ENCODE measurements around the gene CTSE. TPM values are rescaled to one million over a fixed set of nuclear protein-coding genes. Genes with fewer than 3 reads are reported as not detected.
"Not testable (repeated sequence)": the region's sequence is repeated elsewhere in the genome, so short reads cannot be mapped to it uniquely, and the experiment has no call there.

The CTSE gene
- total RNA-seq, result not detected

DNA sequence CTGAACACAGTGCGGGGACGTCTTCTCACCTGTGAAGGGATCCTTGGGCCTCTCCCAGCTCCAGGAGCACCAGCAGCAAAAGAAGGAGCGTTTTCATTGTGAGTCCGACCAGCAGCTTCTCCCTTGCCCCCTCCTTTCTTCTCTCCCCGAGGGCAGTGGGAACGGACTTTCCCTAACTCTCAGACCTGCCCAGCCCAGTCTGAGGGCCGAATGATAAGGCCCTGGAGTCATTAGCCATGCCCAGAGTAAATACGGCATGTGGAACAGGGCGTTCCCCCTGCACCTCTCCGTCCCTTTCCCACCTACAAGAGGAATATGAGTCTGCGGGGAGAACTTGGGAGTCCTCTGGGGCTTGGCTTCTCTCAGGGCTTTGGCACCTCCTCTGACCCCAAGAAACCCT is at the start of gene CTSE:
CTSE (minus strand) TSS at position 201 of the 400 bp plus-strand sequence; CDS start at position 97, 104 bp downstream.
- ChIA-PET POLR2A (no interaction called here), CTCF (no interaction called here)

DNA sequence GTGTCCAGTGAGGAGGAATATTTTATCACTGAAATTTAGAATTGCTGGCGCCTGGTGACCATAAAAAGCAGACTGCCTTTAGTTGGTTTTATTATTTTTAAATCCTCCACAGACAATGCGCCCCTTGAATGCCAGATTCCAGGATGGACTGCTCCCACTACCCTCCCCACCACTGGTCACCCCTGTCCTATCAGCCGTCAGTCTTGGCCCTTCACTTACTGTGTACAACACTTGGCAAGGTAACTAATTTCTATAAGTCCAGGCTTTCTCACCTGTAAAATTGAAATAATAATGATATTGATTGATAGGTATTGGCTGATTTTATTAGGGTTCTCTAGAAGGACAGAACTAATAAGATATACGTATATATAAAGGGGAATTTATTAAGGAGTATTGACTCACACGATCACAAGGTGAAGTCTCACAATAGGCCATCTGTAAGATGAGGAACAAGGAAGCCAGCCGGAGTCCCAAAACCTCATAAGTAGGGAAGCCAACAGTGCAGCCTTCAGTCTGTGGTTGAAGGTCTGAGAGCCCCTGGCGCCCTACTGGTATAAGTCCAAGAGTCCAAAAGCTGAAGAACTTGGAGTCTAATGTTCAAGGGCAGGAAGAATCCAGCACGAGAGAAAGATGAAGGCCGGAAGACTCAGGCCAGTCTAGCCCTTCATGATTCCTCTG is 47.1 kb upstream of the CTSE start:
- ChIA-PET CTCF (no interaction called here), POLR2A (no interaction called here)

DNA sequence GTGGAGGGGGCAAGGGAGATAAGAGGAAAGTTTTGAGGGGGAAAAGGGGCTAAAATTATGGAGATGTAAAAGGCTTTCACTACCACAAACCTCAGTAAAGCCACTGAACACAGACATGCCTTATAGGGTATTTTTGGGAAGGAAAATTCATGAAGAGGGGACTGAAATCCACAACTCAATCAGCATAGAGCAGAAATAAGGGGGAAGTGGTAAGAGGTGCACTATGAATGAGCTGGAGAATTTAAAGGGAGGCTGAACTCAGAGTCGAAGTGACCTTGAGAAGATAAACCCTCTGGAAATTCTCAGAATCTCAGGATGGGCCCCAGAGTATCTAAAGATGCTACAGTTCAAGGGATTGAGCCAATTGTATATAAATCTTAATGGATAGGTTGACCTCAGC is 44.6 kb upstream of the CTSE start:
- ChIA-PET POLR2A (no interaction called here), CTCF (no interaction called here)

DNA sequence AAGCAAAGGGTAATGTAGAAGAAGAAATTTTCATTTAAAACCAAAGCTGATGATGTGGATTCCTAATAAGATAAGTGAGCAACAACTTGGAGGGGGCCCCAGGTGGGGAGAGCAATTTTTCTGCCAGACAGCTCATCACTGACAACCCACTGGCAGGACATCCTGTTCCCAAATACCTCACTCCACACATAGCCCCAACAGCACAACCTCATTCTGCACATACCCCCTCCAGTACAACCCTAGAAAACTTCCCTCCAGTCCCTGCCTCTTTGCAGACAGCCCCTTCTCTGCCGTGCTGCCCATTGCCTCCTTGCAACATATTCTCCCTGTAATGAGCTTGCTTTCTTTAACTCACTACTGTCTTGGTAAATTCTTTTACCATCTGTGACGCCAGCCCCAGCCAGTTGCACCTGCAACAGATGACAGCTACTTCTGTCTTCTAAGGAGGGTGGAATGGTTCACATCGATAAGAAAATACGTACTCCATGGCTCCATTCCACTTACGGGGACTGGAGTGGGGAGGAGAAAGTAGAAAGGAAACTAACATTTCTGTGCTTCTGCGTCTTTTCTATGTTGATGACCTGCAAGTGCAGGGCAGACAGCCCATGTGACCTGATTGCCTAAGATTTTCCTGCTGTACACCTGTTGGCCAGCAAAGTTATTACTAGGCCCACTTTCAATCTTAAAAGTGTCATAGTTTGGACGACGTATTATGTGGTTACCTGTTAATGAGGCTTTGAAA is 44.0 kb upstream of the CTSE start:
- CTCF ChIA-PET, result no interaction called here
- POLR2A ChIA-PET, result no interaction called here

DNA sequence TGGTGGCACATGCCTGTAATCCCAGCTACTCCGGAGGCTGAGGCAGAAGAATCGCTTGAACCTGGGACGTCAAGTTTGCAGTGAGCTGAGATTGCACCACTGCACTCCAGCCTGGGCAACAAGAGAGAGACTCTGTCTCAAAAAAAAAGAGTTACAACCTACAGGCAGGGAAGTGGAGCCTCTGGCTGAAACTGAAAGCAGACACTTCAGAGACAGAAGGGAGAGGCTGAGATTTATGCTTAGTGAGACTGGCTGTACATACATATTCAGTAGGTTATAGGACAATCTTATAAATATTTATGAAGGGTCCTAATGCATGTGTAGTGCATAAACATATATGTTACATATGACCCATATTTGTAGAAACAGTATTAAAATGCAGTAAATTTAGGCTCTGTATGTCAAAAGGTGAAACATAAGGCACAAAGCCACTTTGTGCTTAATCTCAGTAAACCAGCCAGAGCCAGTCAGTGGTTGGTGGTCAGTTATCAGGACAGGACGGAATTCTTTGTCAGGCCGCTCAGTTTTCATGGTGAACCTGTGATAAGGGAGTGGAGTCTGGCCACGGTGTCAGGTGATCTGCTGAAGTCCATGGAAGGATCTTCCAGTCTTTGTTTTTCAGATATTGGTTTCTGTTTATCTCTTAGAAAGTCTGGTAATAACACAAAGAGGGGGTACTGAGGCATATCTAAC is 42.9 kb upstream of the CTSE start:
- ChIA-PET POLR2A (no interaction called here), CTCF (no interaction called here)

DNA sequence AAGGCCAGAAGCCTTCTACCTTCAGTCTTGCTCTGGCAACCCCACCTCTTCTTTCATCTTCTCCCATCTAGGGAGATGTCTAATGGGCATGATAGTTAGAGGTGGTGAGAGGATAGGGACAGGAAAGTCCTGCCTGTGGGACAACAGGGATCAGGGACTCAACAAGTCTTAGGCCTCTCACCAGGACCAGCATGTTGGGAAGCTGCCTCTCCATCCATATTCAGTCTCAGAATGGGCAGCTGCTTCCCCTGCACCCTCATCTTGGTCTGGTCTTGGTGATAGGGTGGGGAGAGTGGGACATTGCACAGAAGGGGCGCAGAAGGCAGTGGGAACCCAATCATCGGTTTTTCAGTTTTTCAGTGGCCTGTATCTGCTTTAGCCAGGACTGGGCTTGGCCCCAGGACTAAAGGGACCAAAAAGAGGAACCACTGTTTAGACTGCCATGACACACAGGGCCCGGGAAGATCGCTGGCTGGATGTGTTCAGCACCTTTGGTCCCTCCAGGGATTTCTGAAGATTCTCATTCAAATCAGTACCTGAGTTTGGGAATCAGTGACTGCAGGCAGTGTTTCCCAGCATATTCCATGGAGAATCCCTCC is 42.0 kb upstream of the CTSE start:
- POLR2A ChIA-PET, result no interaction called here
- CTCF ChIA-PET, result no interaction called here

DNA sequence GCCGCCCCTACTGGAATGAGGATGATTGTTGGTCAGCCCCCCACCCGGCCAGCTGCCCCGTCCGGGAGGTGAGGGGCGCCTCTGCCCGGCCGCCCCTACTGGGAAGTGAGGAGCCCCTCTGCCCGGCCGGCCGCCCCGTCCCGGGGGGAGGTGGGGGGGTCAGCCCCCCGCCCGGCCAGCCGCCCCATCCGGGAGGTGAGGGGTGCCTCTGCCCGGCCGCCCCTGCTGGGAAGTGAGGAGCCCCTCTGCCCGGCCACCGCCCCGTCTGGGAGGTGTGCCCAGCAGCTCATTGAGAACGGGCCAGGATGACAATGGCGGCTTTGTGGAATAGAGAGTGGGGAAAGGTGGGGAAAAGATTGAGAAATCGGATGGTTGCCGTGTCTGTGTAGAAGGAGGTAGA is 40.8 kb upstream of the CTSE start:
- POLR2A ChIA-PET, CTCF ChIA-PET: not testable (repeated sequence)

DNA sequence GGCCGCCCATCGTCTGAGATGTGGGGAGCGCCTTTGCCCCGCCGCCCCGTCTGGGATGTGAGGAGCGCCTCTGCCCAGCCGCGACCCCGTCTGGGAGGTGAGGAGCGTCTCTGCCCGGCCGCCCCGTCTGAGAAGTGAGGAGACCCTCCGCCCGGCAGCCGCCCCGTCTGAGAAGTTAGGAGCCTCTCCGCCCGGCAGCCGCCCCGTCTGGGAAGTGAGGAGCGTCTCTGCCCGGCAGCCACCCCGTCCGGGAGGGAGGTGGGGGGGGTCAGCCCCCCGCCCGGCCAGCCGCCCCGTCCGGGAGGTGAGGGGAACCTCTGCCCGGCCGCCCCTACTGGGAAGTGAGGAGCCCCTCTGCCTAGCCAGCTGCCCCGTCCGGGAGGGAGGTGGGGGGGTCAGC is 40.3 kb upstream of the CTSE start:
- CTCF ChIA-PET, POLR2A ChIA-PET: not testable (repeated sequence)

DNA sequence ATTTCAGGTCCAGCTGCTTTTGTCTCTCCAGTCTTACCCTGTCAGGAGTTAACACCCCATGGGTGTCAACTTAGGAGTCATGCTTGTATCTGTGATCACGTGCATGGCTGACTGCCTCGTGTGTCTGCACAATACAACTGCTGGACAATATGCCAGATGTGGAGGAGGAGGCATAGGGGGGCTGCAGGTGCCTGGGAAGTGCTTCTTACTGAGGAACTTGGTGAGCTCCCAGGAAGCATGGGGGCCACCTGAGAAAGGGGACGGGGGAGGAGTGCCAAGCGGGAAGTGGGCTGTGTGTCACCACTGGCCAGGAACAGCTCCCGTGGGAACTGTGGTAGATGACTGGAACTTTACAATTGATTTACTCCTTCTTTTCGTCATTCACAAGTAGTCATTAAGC is 38.8 kb upstream of the CTSE start:
- CTCF ChIA-PET, result no interaction called here
- POLR2A ChIA-PET, result no interaction called here

DNA sequence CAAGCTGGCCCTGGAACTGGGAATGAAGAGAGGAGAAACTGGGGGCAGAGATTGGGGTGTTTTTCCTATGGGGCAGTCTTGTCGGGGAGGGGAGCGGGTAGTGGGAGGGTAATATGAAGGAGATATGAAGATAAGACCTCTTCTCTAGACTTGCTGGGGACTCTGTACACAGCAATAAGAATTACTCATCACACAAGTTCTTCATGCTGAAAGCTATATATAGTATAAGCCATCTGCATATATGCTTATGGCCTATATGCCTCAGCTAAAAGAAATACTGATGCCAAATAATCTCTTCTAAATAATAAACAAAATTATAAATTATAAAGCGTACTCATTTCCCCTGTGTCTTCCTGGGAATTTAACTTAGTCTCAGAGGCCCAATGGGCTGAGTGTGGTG is 37.1 kb upstream of the CTSE start:
- ChIA-PET CTCF (no interaction called here), POLR2A (no interaction called here)

DNA sequence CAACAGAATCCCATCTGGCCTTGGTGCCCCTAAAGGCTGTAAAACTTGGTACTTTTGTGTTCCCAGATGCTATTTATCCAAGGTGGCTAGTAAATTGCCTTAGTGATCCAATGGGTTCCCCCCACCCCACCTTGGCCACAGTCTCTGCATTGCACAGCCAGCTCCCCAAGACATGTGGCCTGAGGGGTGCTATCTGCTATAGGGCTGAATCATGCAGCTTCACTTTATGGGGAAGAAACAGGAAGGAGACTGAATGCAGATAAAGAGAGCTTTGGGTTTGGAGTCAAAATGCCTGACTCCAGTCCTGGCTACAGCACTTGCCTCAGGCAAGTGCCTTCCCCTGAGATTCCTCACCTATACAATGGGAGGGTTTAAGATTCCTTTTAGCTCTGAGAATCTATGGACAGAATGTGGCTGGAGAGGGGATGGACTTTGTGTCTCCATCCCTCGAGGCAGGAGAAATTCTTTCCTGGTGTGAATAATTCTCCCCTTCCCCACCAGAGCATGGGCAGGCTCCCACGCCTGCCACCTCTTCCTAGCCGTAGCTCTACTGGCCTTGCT is 35.7 kb upstream of the CTSE start:
- POLR2A ChIA-PET, result no interaction called here

DNA sequence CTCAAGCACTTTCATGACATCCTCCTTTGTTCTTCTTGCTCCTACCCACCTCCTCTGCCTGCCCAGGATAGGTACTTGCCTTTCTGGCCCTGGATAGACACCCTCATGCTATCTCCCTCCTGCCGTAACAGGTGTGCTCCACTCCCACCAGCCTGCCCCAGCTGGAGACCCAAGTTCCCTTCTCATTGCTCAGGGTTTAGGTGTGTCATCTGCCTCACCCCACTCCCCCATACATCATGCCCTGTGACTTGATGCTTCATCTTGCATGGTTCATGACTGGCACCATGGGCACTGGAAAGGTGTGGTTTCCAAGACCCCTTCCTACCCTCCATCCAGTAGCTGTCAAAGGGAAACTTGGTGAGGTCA is 35.2 kb upstream of the CTSE start:
- ChIA-PET CTCF (no interaction called here), POLR2A (no interaction called here)

More for the DNA sequence above, 35.7 kb upstream of the CTSE start:
- CTCF ChIA-PET, result interaction anchor here (1.1 kb wide), 1 partner anchor 47 kb away, joined by 3 read pairs; no protein-coding TSS in a partner anchor

DNA sequence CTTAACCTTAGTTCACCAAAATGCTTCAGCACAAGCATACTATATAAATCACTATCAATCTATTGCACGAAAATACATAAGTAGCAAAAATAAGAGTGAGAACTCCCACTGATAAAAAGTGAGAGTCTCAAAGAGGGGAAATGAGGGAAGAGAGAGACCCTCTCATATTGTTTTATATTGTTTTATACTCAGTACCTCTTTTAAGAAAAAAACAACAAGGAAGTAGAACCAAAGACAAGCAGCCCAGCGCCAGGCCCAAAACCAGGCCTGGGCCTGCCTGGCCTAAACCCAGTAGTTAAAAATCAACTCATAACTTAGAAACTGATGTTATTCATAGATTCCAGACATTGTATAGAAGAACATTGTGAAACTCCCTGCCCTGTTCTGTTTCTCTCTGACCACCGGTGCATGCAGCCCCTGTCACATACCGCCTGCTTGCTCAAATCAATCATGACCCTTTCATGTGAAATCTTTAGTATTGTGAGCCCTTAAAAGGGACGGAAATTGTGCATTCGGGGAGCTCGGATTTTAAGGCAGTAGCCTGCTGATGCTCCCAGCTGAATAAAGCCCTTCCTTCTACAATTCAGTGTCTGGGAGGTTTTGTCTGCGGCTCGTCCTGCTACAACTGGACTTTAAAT is 34.7 kb upstream of the CTSE start:
- CTCF ChIA-PET, POLR2A ChIA-PET: not testable (repeated sequence)

DNA sequence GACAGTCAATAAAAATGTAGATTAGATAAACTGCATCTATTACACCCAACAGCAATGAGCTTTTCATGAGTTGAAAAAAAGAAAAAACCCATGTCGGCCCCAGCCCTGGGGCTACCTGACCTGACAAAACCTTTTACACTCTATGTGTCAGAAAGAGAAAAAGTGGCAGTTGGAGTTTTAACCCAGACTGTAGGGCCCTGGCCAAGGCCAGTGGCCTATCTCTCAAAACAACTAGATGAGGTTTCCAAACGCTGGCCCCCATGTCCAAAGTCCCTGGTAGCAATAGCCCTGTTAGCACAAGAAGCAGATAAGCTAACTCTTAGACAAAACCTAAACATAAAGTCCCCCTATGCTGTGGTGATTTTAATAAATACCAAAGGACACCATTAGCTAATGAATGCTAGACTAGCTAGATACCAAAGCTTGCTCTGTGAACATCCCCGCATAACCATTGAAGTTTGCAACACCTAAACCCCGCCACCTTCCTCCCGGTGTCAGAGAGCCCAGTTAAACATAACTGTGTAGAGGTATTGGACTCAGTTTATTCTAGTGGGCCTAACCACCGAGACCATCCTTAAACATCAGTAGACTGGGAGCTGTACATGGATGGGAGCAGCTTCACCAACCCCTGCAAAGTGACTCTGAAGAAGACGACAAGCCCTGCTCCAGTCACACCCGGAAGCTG is 32.1 kb upstream of the CTSE start:
- CTCF ChIA-PET, result interaction anchor here (1.1 kb wide), 1 partner anchor 26 kb away, joined by 3 read pairs; no protein-coding TSS in a partner anchor

DNA sequence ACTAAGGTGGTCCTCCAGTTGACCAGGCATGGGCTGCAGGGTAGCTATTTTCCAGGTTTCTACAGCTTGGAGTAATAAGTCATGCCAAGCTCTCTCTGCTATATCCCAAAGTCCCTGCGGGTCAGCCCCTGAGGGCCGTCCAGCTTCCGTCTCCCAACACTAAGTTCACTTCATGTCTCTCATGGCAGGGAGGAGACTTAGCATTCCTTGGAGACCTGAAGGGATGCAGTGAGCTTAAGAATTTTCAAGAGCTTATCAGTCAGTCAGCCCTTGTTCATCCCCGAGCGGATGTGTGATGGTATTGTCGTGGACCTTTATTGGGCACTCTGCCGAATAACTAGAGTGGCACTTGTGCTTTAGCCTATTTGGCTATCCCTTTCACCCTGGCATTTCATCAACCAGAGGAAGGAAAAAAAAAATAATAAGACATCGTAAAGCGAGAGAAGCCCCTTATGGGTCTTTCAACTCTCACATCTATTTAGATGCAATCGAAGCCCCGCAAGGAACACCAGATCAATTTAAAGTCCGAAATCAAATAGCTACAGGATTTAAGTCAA is 31.5 kb upstream of the CTSE start:
- CTCF ChIA-PET, result interaction anchor here (1.1 kb wide), 1 partner anchor 25 kb away, joined by 3 read pairs; no protein-coding TSS in a partner anchor
- POLR2A ChIA-PET, result not testable (repeated sequence)

More for the DNA sequence above, 32.1 kb upstream of the CTSE start:
- POLR2A ChIA-PET, result not testable (repeated sequence)

DNA sequence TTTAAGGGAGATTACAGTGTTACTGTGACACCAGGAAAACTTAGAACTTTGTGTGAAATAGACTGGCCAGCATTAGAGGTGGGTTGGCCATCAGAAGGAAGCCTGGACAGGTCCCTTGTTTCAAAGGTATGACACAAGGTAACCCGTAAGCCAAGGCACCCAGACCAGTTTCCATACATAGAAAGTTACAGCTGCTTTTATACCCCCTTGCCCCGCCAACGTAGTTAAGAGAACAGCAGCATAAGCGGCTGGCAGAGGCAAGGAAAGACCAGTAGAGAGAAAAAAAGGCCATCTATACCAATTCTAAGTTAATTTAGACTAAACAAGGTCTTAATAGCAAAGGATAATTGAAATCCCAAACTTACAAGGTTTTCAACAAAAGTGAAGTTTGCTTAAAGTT is 29.9 kb upstream of the CTSE start:
- CTCF ChIA-PET, POLR2A ChIA-PET: not testable (repeated sequence)

DNA sequence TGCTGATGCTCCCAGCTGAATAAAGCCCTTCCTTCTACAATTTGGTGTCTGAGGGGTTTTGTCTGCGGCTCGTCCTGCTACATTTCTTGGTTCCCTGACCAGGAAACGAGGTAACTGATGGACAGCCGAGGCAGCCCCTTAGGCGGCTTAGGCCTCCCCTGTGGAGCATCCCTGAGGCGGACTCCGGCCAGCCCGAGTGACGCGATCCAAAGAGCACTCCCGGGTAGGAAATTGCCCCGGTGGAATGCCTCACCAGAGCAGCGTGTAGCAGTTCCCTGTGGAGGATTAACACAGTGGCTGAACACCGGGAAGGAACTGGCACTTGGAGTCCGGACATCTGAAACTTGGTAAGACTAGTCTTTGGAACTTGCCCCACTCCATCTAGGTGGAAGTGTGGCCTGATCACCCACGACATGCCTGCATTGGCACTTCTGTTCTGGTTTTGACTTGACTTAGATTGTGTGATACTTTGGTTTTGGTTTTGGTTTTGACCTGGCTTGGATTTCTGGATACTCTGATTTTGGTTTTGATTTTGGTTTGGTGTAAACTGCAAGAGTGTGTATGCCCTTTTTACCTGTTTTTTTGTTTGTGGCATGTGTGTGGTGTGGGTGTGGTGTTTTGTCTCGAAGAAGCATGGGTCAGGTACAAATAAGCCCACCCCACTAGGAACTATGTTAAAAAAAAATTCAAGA is 29.4 kb upstream of the CTSE start, which contains the start of gene RHEX:
RHEX (plus strand) TSS at position 255 of the 692 bp plus-strand sequence. CDS start 44,656 bp downstream, outside the sequence.
- CTCF ChIA-PET, POLR2A ChIA-PET: not testable (repeated sequence)

DNA sequence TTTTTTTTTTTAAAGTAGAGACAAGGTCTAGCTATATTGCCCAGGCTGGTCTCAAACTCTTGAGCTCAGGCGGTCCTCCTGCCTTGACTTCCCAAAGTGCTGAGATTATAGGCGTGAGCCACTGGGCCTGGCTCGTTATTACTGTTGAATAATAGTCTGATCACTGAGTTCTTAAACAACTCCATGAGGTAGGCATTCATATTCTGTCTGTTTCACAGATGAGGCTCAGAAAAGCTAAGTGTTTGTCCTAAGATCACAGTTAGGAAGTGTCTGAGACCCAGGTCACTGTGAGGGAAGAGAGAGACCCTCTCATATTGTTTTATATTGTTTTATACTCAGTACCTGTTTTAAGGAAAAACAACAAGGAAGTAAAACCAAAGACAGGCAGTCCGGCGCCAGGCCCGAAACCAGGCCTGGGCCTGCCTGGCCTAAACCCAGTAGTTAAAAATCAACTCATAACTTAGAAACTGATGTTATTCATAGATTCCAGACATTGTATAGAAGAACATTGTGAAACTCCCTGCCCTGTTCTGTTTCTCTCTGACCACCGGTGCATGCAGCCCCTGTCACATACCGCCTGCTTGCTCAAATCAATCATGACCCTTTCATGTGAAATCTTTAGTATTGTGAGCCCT is 28.7 kb upstream of the CTSE start:
- CTCF ChIA-PET, POLR2A ChIA-PET: not testable (repeated sequence)
